Endothelial cell of umbilical vein (primary cell): Measurements from ENCODE around the gene CNOT6. TPM values are rescaled to one million over a fixed set of nuclear protein-coding genes. Genes with fewer than 3 reads are reported as not detected.

Source experiments
- BruUV-seq: library from RNA; stranded (reverse); fragments of 400-500 nt; replicated peaks from 2 replicates; lab custom pipeline; 2021; lab: Mats Ljungman, UMichigan
- CTCF ChIA-PET: fragments of 300-600, 350-600 bp; sonication (Branson Sonifier 250); formaldehyde crosslinking; loops from one replicate; lab custom pipeline; 2021; ENCODE audit warnings: antibody characterized with exemption, inconsistent platforms; lab: Charles Lee
- POLR2A ChIA-PET: fragments of 300-600, 350-600 bp; sonication (Branson Sonifier 250); formaldehyde crosslinking; loops from one replicate; lab custom pipeline; 2021; ENCODE audit warnings: antibody characterized with exemption, inconsistent platforms; lab: Charles Lee
- DNase-seq: peaks from one replicate; pipeline ENCODE4 v3.0.0-alpha.2; 2011; ENCODE audit warnings: low read depth, low spot score
- FAIRE-seq: peaks from 2 replicates; lab custom pipeline; 2011; peaks lifted over from hg19 to GRCh38; lab: Jason Lieb, UNC
- H2AFZ ChIP-seq: 2 replicates; pipeline ENCODE4 v1.6.0; 2012; ENCODE audit warnings: low read depth, low read length, control low read depth, inconsistent platforms
- H3K27ac ChIP-seq: 2 replicates; pipeline ENCODE4 v1.5.1; 2011; ENCODE audit warnings: low read depth, mild to moderate bottlenecking, control low read depth, low read length, moderate library complexity; ENCODE audit not compliant: insufficient read depth
- H3K27me3 ChIP-seq, 2 experiments: 2 replicates each; pipeline versions ENCODE4 v1.6.0 to v1.6.1; 2011; ENCODE audit warnings: low read length in 2 of 2, mixed read lengths in 1 of 2; ENCODE audit not compliant: control insufficient read depth in 2 of 2, insufficient read depth in 2 of 2
- H3K36me3 ChIP-seq, 2 experiments: 2 replicates in 1 of 2; 3 replicates in 1 of 2; pipeline ENCODE4 v1.5.1; 2011; ENCODE audit warnings: low read length in 2 of 2, mild to moderate bottlenecking in 1 of 2, moderate library complexity in 1 of 2; ENCODE audit not compliant: control insufficient read depth in 2 of 2, insufficient read depth in 2 of 2; ENCODE audit errors: extremely low read depth in 1 of 2
- H3K4me1 ChIP-seq: 3 replicates; pipeline ENCODE4 v1.5.1; 2011; ENCODE audit warnings: mild to moderate bottlenecking, low read length; ENCODE audit not compliant: control insufficient read depth, insufficient read depth; ENCODE audit errors: extremely low read depth
- H3K4me2 ChIP-seq: 2 replicates; pipeline ENCODE4 v1.6.1; 2011; ENCODE audit warnings: low read length, control low read depth, mixed read lengths; ENCODE audit not compliant: insufficient read depth
- H3K4me3 ChIP-seq, 3 experiments: fragments of 200-600 bp in 1 of 3; sonication (generic), shearing (Covaris generic) in 1 of 3; replicated peaks in 1 of 3; 2 replicates each; pipeline ENCODE4 v1.5.1; 2011 to 2016; ENCODE audit warnings: control low read depth in 3 of 3, low read length in 3 of 3, mild to moderate bottlenecking in 2 of 3, inconsistent platforms in 1 of 3, low read depth in 1 of 3, moderate library complexity in 1 of 3; ENCODE audit not compliant: insufficient read depth in 1 of 3
- H3K79me2 ChIP-seq: 2 replicates; pipeline ENCODE4 v1.6.0; 2012; ENCODE audit warnings: low read length, inconsistent platforms; ENCODE audit not compliant: control insufficient read depth, insufficient read depth
- H3K9ac ChIP-seq: replicated peaks from 2 replicates; pipeline ENCODE3; 2011; ENCODE audit warnings: low read length, control low read depth; ENCODE audit not compliant: insufficient read depth; ENCODE audit errors: extremely low read depth
- H3K9me1 ChIP-seq: replicated peaks from 3 replicates; pipeline ENCODE4 v1.6.0; 2011; ENCODE audit warnings: mild to moderate bottlenecking, low read length; ENCODE audit not compliant: control insufficient read depth, insufficient read depth; ENCODE audit errors: extremely low read depth
- H3K9me3 ChIP-seq: replicated peaks from 2 replicates; pipeline ENCODE4 v1.5.1; 2012; ENCODE audit warnings: low read length, inconsistent platforms; ENCODE audit not compliant: control insufficient read depth, insufficient read depth
- H4K20me1 ChIP-seq: replicated peaks from 2 replicates; pipeline ENCODE3; 2011; ENCODE audit warnings: mild to moderate bottlenecking, low read length; ENCODE audit not compliant: control insufficient read depth, insufficient read depth; ENCODE audit errors: extremely low read depth
- EZH2 ChIP-seq: IDR thresholded peaks from 2 replicates; pipeline ENCODE4 v1.6.1; 2012; ENCODE audit warnings: borderline replicate concordance, low read depth, mild to moderate bottlenecking, moderate library complexity, low read length, inconsistent platforms; ENCODE audit not compliant: severe bottlenecking
- FOS ChIP-seq: IDR thresholded peaks from 2 replicates; pipeline ENCODE4 v1.6.1; 2011; ENCODE audit warnings: mild to moderate bottlenecking, low read length, moderate library complexity, borderline replicate concordance; ENCODE audit not compliant: insufficient read depth
- GATA2 ChIP-seq: IDR thresholded peaks from 2 replicates; pipeline ENCODE4 v1.7.0; 2011; ENCODE audit warnings: low read depth, mild to moderate bottlenecking, moderate library complexity, mixed read lengths, low read length; ENCODE audit not compliant: insufficient read length, insufficient read depth
- JUN ChIP-seq: IDR thresholded peaks from 2 replicates; pipeline ENCODE4 v1.6.1; 2011; ENCODE audit warnings: borderline replicate concordance, low read depth; ENCODE audit not compliant: insufficient read length, insufficient read depth
- MYC ChIP-seq: IDR thresholded peaks from one replicate; pipeline ENCODE4 v1.6.1; 2011; ENCODE audit warnings: mild to moderate bottlenecking, low read depth, low read length
- POLR2AphosphoS5 ChIP-seq: IDR thresholded peaks from 2 replicates; pipeline ENCODE4 v1.6.1; 2012; ENCODE audit warnings: low read depth, mild to moderate bottlenecking, control low read depth, low read length, moderate library complexity; ENCODE audit not compliant: insufficient read depth
- dilution Hi-C: fragments of 300-500 bp; cut with MboI; formaldehyde crosslinking; loops from one replicate; pipeline ENCODE4 v1.15.0; 2019; ENCODE audit warnings: low sequenced_read_pairs; ENCODE audit not compliant: extremely low pct_ligation_motif_present
- intact Hi-C: fragments of 100-400 bp; cut with micrococcal nuclease; formaldehyde crosslinking; loops from one replicate; pipeline ENCODE4 v1.10.0; 2022
- polyA plus RNA-seq, 4 experiments: library from polyadenylated mRNA; depleted of rRNA in 3 of 4; stranded (reverse) in 3 of 4; unstranded in 1 of 4; fragments of >200 nt; gene quantifications; 2 replicates each; pipeline versions ENCODE4 v1.2.1 to v1.2.3, GENCODE V29; 2011 to 2012; ENCODE audit warnings: missing spikeins in 1 of 4
- total RNA-seq: library from RNA; stranded (reverse); gene quantifications from 2 replicates; pipeline ENCODE4 v1.2.3, GENCODE V29; 2021
- TF ChIP-seq, protein P1 (sequence below), 2 donors: IDR thresholded peaks; 1 replicate in 1 of 2; 2 replicates in 1 of 2; pipeline ENCODE4 v1.5.1; 2011; ENCODE audit warnings: low read length in 2 of 2, mild to moderate bottlenecking in 2 of 2, moderate library complexity in 2 of 2, control low read depth in 1 of 2, inconsistent platforms in 1 of 2, low read depth in 1 of 2; ENCODE audit not compliant: insufficient read depth in 1 of 2; ENCODE audit errors: extremely low read depth in 1 of 2
- TF ChIP-seq, protein P2 (sequence below): IDR thresholded peaks from 2 replicates; pipeline ENCODE4 v1.6.1; 2011; ENCODE audit not compliant: insufficient read depth, insufficient read length

Gene CNOT6
- total and polyA plus RNA-seq, 2 donors (not counting 3 experiments of a cell fraction or from before 2014, with no cell fraction given) = 9.2 to 33.8 TPM

- Histone ChIP-seq H3K27me3 (no peaks in the 10 kb centered on the region), H3K4me3 (no peak overlapping the region), H4K20me1 (no peaks in the 10 kb centered on the region), H3K9ac (no peak overlapping the region), H3K36me3 (no peaks in the 10 kb centered on the region), H3K9me3 (no peaks in the 10 kb centered on the region), H2AFZ (no peak overlapping the region), H3K27ac (no peak overlapping the region), H3K4me2 (no peak overlapping the region), H3K9me1 (no peaks in the 10 kb centered on the region), H3K4me1 (peaks cover 7% of the 10 kb centered on the region), H3K79me2 (peaks cover 22% of the 10 kb centered on the region)
- TF ChIP-seq, protein P1, sequence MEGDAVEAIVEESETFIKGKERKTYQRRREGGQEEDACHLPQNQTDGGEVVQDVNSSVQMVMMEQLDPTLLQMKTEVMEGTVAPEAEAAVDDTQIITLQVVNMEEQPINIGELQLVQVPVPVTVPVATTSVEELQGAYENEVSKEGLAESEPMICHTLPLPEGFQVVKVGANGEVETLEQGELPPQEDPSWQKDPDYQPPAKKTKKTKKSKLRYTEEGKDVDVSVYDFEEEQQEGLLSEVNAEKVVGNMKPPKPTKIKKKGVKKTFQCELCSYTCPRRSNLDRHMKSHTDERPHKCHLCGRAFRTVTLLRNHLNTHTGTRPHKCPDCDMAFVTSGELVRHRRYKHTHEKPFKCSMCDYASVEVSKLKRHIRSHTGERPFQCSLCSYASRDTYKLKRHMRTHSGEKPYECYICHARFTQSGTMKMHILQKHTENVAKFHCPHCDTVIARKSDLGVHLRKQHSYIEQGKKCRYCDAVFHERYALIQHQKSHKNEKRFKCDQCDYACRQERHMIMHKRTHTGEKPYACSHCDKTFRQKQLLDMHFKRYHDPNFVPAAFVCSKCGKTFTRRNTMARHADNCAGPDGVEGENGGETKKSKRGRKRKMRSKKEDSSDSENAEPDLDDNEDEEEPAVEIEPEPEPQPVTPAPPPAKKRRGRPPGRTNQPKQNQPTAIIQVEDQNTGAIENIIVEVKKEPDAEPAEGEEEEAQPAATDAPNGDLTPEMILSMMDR (IDR thresholded peaks at IDR 0.05; ENCODE audit: extremely low read depth in 1 of 2, insufficient read depth in 1 of 2, low read depth in 1 of 2, low read length in 2 of 2) = no peak
- TF ChIP-seq FOS (no peak), EZH2 (no peak), POLR2AphosphoS5 (no peak), GATA2 (no peak), JUN (no peak), MYC (no peak)
- TF ChIP-seq, protein P2, sequence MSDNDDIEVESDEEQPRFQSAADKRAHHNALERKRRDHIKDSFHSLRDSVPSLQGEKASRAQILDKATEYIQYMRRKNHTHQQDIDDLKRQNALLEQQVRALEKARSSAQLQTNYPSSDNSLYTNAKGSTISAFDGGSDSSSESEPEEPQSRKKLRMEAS = no peak
- FAIRE-seq (no peak), DNase-seq (no peak)
- dilution Hi-C loops = no loop called here
- intact Hi-C loops = loop anchor here (5.0 to 10.0 kb wide), 4 partner anchors 139 to 693 kb away; partner anchors contain the start of genes GFPT2 and MGAT1
- BruUV-seq = no TSS peak
- ChIA-PET POLR2A (no interaction called here), CTCF (interaction anchor here (1.0 kb wide), 1 partner anchor 115 kb away, joined by 4 read pairs; no protein-coding TSS in a partner anchor)
These were observed 2.7 kb upstream of the CNOT6 start for GRCh38 chr5:180491496-180491895.
